ENCODE measurements around the gene PDZRN3.
"Not testable (repeated sequence)": the region's sequence is repeated elsewhere in the genome, so short reads cannot be mapped to it uniquely, and the experiment has no call there.

PDZRN3 gene

GRCh38 chr3:73586190-73586589, 38.6 kb downstream of the PDZRN3 start:
- DNase-seq = no peak

- DNase-seq = no peak
Measured at GRCh38 chr3:73584873-73585272, 39.9 kb downstream of the PDZRN3 start.

GRCh38 chr3:73582535-73582934, 42.2 kb downstream of the PDZRN3 start:
- no peak for DNase-seq

GRCh38 chr3:73581134-73581846, 43.5 kb downstream of the PDZRN3 start:
- no peak for DNase-seq

GRCh38 chr3:73580343-73580742, 44.4 kb downstream of the PDZRN3 start:
- no peak for DNase-seq

GRCh38 chr3:73577704-73578103, 47.0 kb downstream of the PDZRN3 start:
- DNase-seq = no peak

- no peak for DNase-seq
Measured at GRCh38 chr3:73576999-73577461, 47.7 kb downstream of the PDZRN3 start.

- no peak for DNase-seq
Measured at GRCh38 chr3:73575953-73576352, 48.8 kb downstream of the PDZRN3 start.

- no peak for DNase-seq
Measured at GRCh38 chr3:73575519-73575918, 49.2 kb downstream of the PDZRN3 start.

GRCh38 chr3:73573204-73573603, 51.5 kb downstream of the PDZRN3 start:
- no peak for DNase-seq

GRCh38 chr3:73572368-73572767, 52.4 kb downstream of the PDZRN3 start:
- DNase-seq = no peak

- DNase-seq = no peak
Measured at GRCh38 chr3:73571238-73571794, 53.4 kb downstream of the PDZRN3 start.

- DNase-seq = no peak
Measured at GRCh38 chr3:73569246-73569760, 55.4 kb downstream of the PDZRN3 start.

- DNase-seq = no peak
Measured at GRCh38 chr3:73568371-73568862, 56.3 kb downstream of the PDZRN3 start.

GRCh38 chr3:73565374-73565773, 59.4 kb downstream of the PDZRN3 start:
- DNase-seq = not testable (repeated sequence)

- DNase-seq = no peak
Measured at GRCh38 chr3:73563896-73564582, 60.7 kb downstream of the PDZRN3 start.

- DNase-seq = no peak
Measured at GRCh38 chr3:73561494-73561893, 63.2 kb downstream of the PDZRN3 start.

- no peak for DNase-seq
Measured at GRCh38 chr3:73559749-73560148, 65.0 kb downstream of the PDZRN3 start.

GRCh38 chr3:73558727-73559075, 66.0 kb downstream of the PDZRN3 start:
- no peak for DNase-seq

GRCh38 chr3:73557986-73558726, 66.6 kb downstream of the PDZRN3 start:
- DNase-seq = no peak

- DNase-seq = no peak
Measured at GRCh38 chr3:73556520-73557372, 68.0 kb downstream of the PDZRN3 start.

- no peak for DNase-seq
Measured at GRCh38 chr3:73555076-73555475, 69.7 kb downstream of the PDZRN3 start.
